CD8-positive, alpha-beta memory T cell (primary cell): ENCODE measurements around the gene HSPB7. TPM values are rescaled to one million over a fixed set of nuclear protein-coding genes. Genes with fewer than 3 reads are reported as not detected.
"Not testable (repeated sequence)": the region's sequence is repeated elsewhere in the genome, so short reads cannot be mapped to it uniquely, and the experiment has no call there.

ENCODE experiments used
- CTCF ChIA-PET: fragments of 350-600 bp; sonication (Branson Sonifier 250); formaldehyde crosslinking; loops from one replicate; lab custom pipeline; 2021; ENCODE audit warnings: antibody characterized with exemption; lab: Charles Lee
- POLR2A ChIA-PET: fragments of 350-600 bp; sonication (Branson Sonifier 250); formaldehyde crosslinking; loops from one replicate; lab custom pipeline; 2021; ENCODE audit warnings: antibody characterized with exemption; lab: Charles Lee
- DNase-seq, 5 donors: peaks; one replicate each; pipeline versions ENCODE4 v3.0.0 to v3.0.0-alpha.2; 2020 to 2022; ENCODE audit warnings: mixed read lengths in 1 of 5
- H3K27ac ChIP-seq: one replicate; pipeline ENCODE4 v1.7.0; 2013; ENCODE audit warnings: low read depth, mild to moderate bottlenecking, low read length, moderate library complexity
- H3K27me3 ChIP-seq: 2 replicates; pipeline ENCODE4 v1.7.0; 2013; ENCODE audit warnings: low read length, mild to moderate bottlenecking; ENCODE audit not compliant: insufficient read depth, poor library complexity, severe bottlenecking
- H3K36me3 ChIP-seq: 2 replicates; pipeline ENCODE4 v1.7.0; 2013; ENCODE audit warnings: mild to moderate bottlenecking, low read length, moderate library complexity; ENCODE audit not compliant: insufficient read depth
- H3K4me1 ChIP-seq: 2 replicates; pipeline ENCODE4 v1.7.0; 2013; ENCODE audit warnings: mild to moderate bottlenecking, low read length, moderate library complexity; ENCODE audit not compliant: insufficient read depth
- H3K4me3 ChIP-seq: 2 replicates; pipeline ENCODE4 v1.7.0; 2013; ENCODE audit warnings: mild to moderate bottlenecking, low read length
- H3K9me3 ChIP-seq: 2 replicates; pipeline ENCODE4 v1.7.0; 2013; ENCODE audit warnings: mild to moderate bottlenecking, low read length
- H3K27ac Mint-ChIP-seq, 8 donors: one replicate each; pipeline ENCODE4 v1.8.0; 2020 to 2021; ENCODE audit warnings: mixed read lengths in 8 of 8, mild to moderate bottlenecking in 6 of 8, inconsistent platforms in 3 of 8, moderate library complexity in 3 of 8
- H3K27me3 Mint-ChIP-seq, 2 donors: one replicate each; pipeline ENCODE4 v1.8.0; 2020 to 2021; ENCODE audit warnings: mixed read lengths in 2 of 2, mild to moderate bottlenecking in 1 of 2, moderate library complexity in 1 of 2
- H3K36me3 Mint-ChIP-seq, 3 donors: one replicate each; pipeline ENCODE4 v1.8.0; 2020 to 2021; ENCODE audit warnings: mixed read lengths in 3 of 3, inconsistent platforms in 1 of 3, mild to moderate bottlenecking in 1 of 3
- H3K4me1 Mint-ChIP-seq, 3 donors: one replicate each; pipeline ENCODE4 v1.8.0; 2020 to 2021; ENCODE audit warnings: mixed read lengths in 3 of 3, inconsistent platforms in 1 of 3, mild to moderate bottlenecking in 1 of 3
- H3K4me3 Mint-ChIP-seq, 7 donors: one replicate each; pipeline ENCODE4 v1.8.0; 2020 to 2021; ENCODE audit warnings: mixed read lengths in 7 of 7, mild to moderate bottlenecking in 6 of 7, moderate library complexity in 4 of 7, inconsistent platforms in 2 of 7
- H3K9me3 Mint-ChIP-seq, 5 donors: one replicate each; pipeline ENCODE4 v1.8.0; 2020 to 2022; ENCODE audit warnings: mixed read lengths in 5 of 5, mild to moderate bottlenecking in 3 of 5, moderate library complexity in 2 of 5, inconsistent platforms in 1 of 5
- polyA plus RNA-seq: library from polyadenylated mRNA; unstranded; fragments of 300-500 nt; fragmentation: Illumina TruSeq; gene quantifications from one replicate; pipeline ENCODE4 v1.2.3, GENCODE V29; 2021
- total RNA-seq, 2 experiments: library from RNA; stranded (reverse); gene quantifications; one replicate each; pipeline ENCODE4 v1.2.3, GENCODE V29; 2021

HSPB7 gene
- total and polyA plus RNA-seq, 3 experiments from 2014 or later: not detected

- POLR2A ChIA-PET, CTCF ChIA-PET: not testable (repeated sequence)
Observed at GRCh38 chr1:16062687-16063075, 44.8 kb upstream of the HSPB7 start.

GRCh38 chr1:16061989-16062686 lies 44.3 kb upstream of the HSPB7 start:
- H3K27me3 ChIP-seq, H3K4me1 ChIP-seq, H3K9me3 Mint-ChIP-seq, POLR2A ChIA-PET, H3K36me3 ChIP-seq, H3K36me3 Mint-ChIP-seq, H3K4me3 ChIP-seq, H3K27ac ChIP-seq, DNase-seq, H3K9me3 ChIP-seq, H3K4me3 Mint-ChIP-seq, H3K27ac Mint-ChIP-seq: not testable (repeated sequence)
- H3K27me3 Mint-ChIP-seq: peaks cover 3 to 16% of the 10 kb centered on the region in 2 donors
- CTCF ChIA-PET: interaction anchor here (1.4 kb wide), 1 partner anchor 17 kb away, joined by 3 read pairs; no protein-coding TSS in a partner anchor
- H3K4me1 Mint-ChIP-seq: peaks cover 13 to 20% (median 15%) of the 10 kb centered on the region in 3 donors

More at GRCh38 chr1:16062687-16063075, 44.8 kb upstream of the HSPB7 start:
- not testable (repeated sequence) for H3K4me3 ChIP-seq, H3K36me3 Mint-ChIP-seq, H3K9me3 Mint-ChIP-seq, H3K9me3 ChIP-seq, H3K36me3 ChIP-seq, DNase-seq, H3K27ac ChIP-seq, H3K4me3 Mint-ChIP-seq, H3K27me3 ChIP-seq, H3K27ac Mint-ChIP-seq, H3K4me1 ChIP-seq
- peaks cover 13 to 20% (median 15%) of the 10 kb centered on the region in 3 donors for H3K4me1 Mint-ChIP-seq
- peaks cover 3 to 16% of the 10 kb centered on the region in 2 donors for H3K27me3 Mint-ChIP-seq

- CTCF ChIA-PET: interaction anchor here (1.4 kb wide), 2 partner anchors 12 to 18 kb away, joined by 3 to 4 read pairs; partner anchors contain the start of gene FAM131C
- H3K9me3 Mint-ChIP-seq: no peaks in the 10 kb centered on the region
- POLR2A ChIA-PET: no interaction called here
- H3K36me3 Mint-ChIP-seq: no peaks in the 10 kb centered on the region
- no peak overlapping the region for H3K27ac ChIP-seq
- H3K4me1 Mint-ChIP-seq: peaks cover 13 to 21% (median 15%) of the 10 kb centered on the region in 3 donors
- no peaks in the 10 kb centered on the region for H3K9me3 ChIP-seq
- DNase-seq: no peak
- peak overlapping the region in 1 of 8 donors; percentile 82 for H3K27ac Mint-ChIP-seq
- H3K4me1 ChIP-seq: no peaks in the 10 kb centered on the region
- no peaks in the 10 kb centered on the region for H3K36me3 ChIP-seq
- no peaks in the 10 kb centered on the region for H3K27me3 ChIP-seq
- H3K27me3 Mint-ChIP-seq: peaks cover 3 to 16% of the 10 kb centered on the region in 2 donors
- H3K4me3 ChIP-seq: no peak overlapping the region
- no peak overlapping the region for H3K4me3 Mint-ChIP-seq
Observed at GRCh38 chr1:16061266-16061665, 43.4 kb upstream of the HSPB7 start.

- H3K9me3 Mint-ChIP-seq, H3K4me1 Mint-ChIP-seq, H3K4me1 ChIP-seq, H3K4me3 Mint-ChIP-seq, H3K36me3 ChIP-seq, H3K27me3 ChIP-seq, H3K27ac ChIP-seq, H3K4me3 ChIP-seq, H3K9me3 ChIP-seq, DNase-seq, POLR2A ChIA-PET, H3K27ac Mint-ChIP-seq, H3K27me3 Mint-ChIP-seq, H3K36me3 Mint-ChIP-seq: not testable (repeated sequence)
- CTCF ChIA-PET: interaction anchor here (1.9 kb wide), 1 partner anchor 50 kb away, joined by 5 read pairs; no protein-coding TSS in a partner anchor
Observed at GRCh38 chr1:16058394-16059120, 40.7 kb upstream of the HSPB7 start.

- H3K4me1 Mint-ChIP-seq, CTCF ChIA-PET, H3K27me3 Mint-ChIP-seq, H3K9me3 ChIP-seq, H3K9me3 Mint-ChIP-seq, H3K4me3 ChIP-seq, H3K4me1 ChIP-seq, H3K36me3 Mint-ChIP-seq, H3K4me3 Mint-ChIP-seq, H3K36me3 ChIP-seq, POLR2A ChIA-PET, DNase-seq, H3K27ac ChIP-seq, H3K27me3 ChIP-seq: not testable (repeated sequence)
- peak overlapping the region in 1 of 8 donors; percentile 55 for H3K27ac Mint-ChIP-seq
Observed at GRCh38 chr1:16057314-16057915, 39.6 kb upstream of the HSPB7 start.

GRCh38 chr1:16056521-16056912 lies 38.7 kb upstream of the HSPB7 start:
- H3K4me3 ChIP-seq, DNase-seq, H3K36me3 ChIP-seq, H3K36me3 Mint-ChIP-seq, H3K4me1 ChIP-seq, H3K27ac ChIP-seq, H3K4me1 Mint-ChIP-seq, H3K27ac Mint-ChIP-seq, H3K9me3 ChIP-seq, H3K27me3 Mint-ChIP-seq, H3K9me3 Mint-ChIP-seq, H3K4me3 Mint-ChIP-seq, H3K27me3 ChIP-seq, POLR2A ChIA-PET: not testable (repeated sequence)
- CTCF ChIA-PET: interaction anchor here (1.3 to 1.4 kb wide), 2 partner anchors 23 to 260 kb away, joined by 3 read pairs; no protein-coding TSS in a partner anchor

GRCh38 chr1:16055613-16056520 lies 38.0 kb upstream of the HSPB7 start:
- peak; percentile 63 to 89 (median 74) for DNase-seq
- peak overlapping the region in 1 of 8 donors; percentile 17 for H3K27ac Mint-ChIP-seq
- peaks cover 4 to 7% (median 4%) of the 10 kb centered on the region in 3 donors for H3K4me1 Mint-ChIP-seq
- peaks cover 0 to 12% of the 10 kb centered on the region in 2 donors for H3K27me3 Mint-ChIP-seq
- H3K4me3 Mint-ChIP-seq: no peak overlapping the region
- H3K27ac ChIP-seq: no peak overlapping the region
- H3K9me3 ChIP-seq: no peaks in the 10 kb centered on the region
- no peaks in the 10 kb centered on the region for H3K27me3 ChIP-seq
- POLR2A ChIA-PET: no interaction called here
- no peaks in the 10 kb centered on the region for H3K36me3 Mint-ChIP-seq
- no peaks in the 10 kb centered on the region for H3K9me3 Mint-ChIP-seq
- no peaks in the 10 kb centered on the region for H3K36me3 ChIP-seq
- CTCF ChIA-PET: interaction anchor here (0.6 to 1.4 kb wide), 8 partner anchors 8 to 264 kb away, joined by 3 to 4 read pairs (median 3); no protein-coding TSS in a partner anchor
- no peak overlapping the region for H3K4me3 ChIP-seq
- no peaks in the 10 kb centered on the region for H3K4me1 ChIP-seq
